WTC11 (cell line): ENCODE measurements around the gene C14orf132.

ENCODE experiments used
- CTCF ChIP-seq: fragments of 200-600 bp; IDR thresholded peaks from 2 replicates; pipeline ENCODE4 v1.8.0; 2022; ENCODE audit warnings: antibody characterized with exemption
- JUN ChIP-seq: sonication (generic); formaldehyde crosslinking; IDR thresholded peaks from 2 replicates; pipeline ENCODE4 v1.8.0; 2023; ENCODE audit warnings: mild to moderate bottlenecking, missing genetic modification reagents
- KAT7 ChIP-seq: sonication (generic); formaldehyde crosslinking; IDR thresholded peaks from 2 replicates; pipeline ENCODE4 v1.8.1; 2023; ENCODE audit warnings: missing genetic modification reagents, mild to moderate bottlenecking, borderline replicate concordance
- NR2C2 ChIP-seq: sonication (generic); formaldehyde crosslinking; IDR thresholded peaks from 2 replicates; pipeline ENCODE4 v1.8.0; 2022; ENCODE audit warnings: mild to moderate bottlenecking, missing genetic modification reagents
- PRDM15 ChIP-seq: sonication (generic); formaldehyde crosslinking; IDR thresholded peaks from 2 replicates; pipeline ENCODE4 v1.8.0; 2022; ENCODE audit warnings: missing genetic modification reagents

- TF ChIP-seq CTCF, result no peak
- TF ChIP-seq NR2C2, result no peak
- TF ChIP-seq PRDM15 (CRISPR knock-in tag), result no peak
- TF ChIP-seq JUN (CRISPR knock-in tag), result no peak
- no peak for TF ChIP-seq KAT7 (CRISPR knock-in tag)
Observed at GRCh38 chr14:96016501-96017160, 22.5 kb upstream of the C14orf132 start.
